NOMO-1 treated with DMSO at 0.1 percent for 48 hours (cell line): Measurements from ENCODE around the gene DRC1.

ENCODE experiments used
- DNase-seq: peaks from one replicate; lab custom pipeline; 2025; ENCODE audit not compliant: unreplicated experiment; lab: John Stamatoyannopoulos, UW

The DRC1 gene

GRCh38 chr2:26475832-26476501 is 74.2 kb downstream of the DRC1 start:
- DNase-seq = no peak

DNA sequence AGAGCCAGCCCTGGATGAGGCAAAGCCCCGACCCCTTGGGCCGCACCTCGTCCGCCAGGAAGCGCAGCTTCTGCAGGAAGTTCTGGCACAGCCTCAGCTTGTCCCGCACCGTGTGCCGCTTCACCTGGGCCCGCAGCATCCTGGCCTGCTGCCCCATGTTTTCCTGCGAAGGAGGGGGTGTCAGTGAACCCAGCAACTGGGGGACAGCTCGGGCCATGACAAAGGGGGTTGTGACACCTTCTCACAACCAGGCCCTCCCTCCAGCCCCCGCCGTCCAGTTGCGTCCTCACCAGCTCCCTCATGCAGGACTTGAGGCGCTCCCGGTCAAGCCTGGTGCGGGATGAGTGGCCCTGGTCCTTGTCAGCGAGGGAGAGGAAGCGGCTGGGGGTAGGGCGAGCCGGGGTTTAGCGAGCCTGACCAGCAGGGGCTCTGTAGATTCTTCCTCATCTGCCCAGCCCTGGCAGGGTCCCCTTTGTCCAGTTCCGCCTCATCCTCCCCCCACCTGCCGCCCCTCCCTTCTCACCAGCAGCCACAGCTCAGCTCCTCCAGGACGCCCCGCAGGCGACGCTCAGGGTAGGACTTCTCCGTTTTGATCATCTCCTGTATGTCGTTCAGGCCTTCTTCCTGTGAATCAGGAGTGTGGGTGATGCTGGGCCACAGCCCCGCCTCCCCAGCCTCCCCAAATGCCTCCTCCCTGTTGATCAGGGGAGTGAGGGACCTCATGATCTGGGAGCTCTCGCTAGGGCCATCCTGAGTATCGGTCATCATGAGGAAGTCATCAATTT is 75.6 kb downstream of the DRC1 start:
- DNase-seq = peak; percentile 12

GRCh38 chr2:26477911-26478253 is 76.2 kb downstream of the DRC1 start, which contains the start of gene OTOF:
Gene OTOF (minus strand): TSS chr2:26478124.
- DNase-seq = no peak

DNA sequence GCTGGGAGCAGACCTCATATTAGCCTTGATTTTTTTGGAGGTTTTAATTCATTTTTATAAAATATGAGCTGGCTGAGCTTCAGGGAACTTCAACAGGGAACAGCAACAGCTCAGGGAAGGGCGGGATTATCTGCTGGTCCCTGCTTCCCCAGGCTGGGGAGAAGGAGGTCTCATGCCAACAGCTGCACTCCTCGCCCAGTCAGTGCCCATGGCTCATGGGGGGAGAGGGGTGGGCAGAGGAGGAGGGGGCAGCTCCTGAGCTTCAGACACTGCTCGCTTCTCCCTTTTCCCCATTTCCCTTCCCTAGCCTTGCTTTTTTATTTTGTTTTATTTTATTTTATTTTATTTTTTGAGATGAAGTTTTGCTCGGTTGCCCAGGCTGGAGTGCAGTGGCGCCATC is 76.6 kb downstream of the DRC1 start:
- no peak for DNase-seq

- DNase-seq = no peak
Observed at GRCh38 chr2:26479131-26479788, 77.5 kb downstream of the DRC1 start.

GRCh38 chr2:26479789-26480565 is 78.3 kb downstream of the DRC1 start:
- DNase-seq = no peak

DNA sequence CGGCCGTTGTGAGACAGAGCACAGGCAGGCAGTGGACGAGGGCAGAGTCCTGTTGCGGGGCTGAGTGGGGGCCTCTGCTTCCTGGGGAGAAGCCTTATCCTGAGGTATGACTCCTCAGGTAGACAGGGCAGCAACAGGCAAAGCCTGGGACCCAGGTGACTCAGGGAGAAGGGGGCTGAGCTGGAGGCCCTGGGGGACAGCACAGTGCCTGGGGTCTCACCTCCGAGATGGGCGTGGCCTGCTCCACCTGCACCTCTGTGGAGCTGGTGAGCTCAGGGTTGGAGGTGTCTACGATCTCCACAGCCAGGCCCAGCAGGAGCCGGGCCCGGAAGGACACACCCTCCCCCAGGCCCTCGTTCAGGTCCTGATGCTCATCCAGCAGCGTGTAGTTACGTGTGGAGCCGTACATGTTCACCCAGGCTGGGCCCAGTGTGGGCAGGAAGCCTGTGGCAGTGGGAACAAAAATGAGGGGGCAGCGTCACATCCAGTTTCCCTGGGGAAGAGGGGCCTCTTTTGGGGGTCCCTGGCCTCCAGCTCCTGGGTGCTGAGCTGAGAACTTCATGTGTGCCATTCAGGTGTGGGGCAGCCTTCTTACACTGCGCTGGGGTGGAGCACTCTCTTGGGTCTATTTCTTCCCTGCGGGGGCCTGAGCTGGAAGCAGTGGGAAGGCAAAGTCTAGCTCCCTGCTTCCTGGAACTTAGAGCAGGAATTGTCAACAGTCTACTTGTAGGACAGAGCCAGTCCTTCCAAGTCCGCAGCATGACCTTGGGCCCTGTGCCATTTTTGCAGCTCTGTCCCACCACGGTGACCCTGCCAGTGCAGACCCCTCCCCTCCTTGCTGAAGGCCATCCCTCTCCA is 79.1 kb downstream of the DRC1 start:
- DNase-seq = no peak

DNA sequence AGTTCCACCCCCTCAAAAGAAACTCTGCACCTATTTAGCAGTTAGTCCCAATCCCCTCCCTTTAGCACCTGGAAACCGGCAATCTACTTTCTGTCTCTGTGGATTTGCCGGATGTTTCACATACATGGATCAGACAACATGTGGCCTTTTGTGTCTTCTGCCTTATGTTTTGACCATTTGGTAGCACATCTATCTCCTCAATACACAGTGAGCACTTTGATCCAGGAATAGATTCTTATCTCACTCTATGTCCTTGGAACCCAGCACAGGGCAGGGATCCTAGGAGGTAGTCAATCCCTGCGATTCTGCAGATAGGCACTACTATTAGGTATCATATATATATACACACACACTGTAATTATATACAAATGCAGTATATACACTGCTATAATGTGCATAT is 80.0 kb downstream of the DRC1 start:
- no peak for DNase-seq

GRCh38 chr2:26482211-26483026 is 80.7 kb downstream of the DRC1 start:
- no peak for DNase-seq

GRCh38 chr2:26483027-26483326 is 81.3 kb downstream of the DRC1 start:
- no peak for DNase-seq

DNA sequence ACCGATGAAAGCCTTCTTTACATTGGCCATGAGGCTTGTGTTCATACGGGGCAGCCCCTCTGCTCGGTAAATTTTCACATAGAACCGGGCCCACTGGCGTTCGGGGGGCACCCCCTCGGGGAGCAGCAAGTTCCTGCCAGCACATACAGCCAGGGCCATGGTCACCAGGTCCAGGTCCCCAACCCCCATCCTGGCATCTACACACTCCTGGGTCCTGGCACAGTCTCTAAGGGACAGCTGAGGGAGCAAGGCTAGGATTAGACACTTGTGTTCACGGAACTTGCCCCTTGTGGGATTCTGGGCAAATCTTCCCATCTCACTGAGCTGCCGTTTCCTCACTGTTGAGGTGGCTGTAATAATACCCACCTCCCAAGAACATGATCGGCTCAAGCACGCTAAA is 81.8 kb downstream of the DRC1 start:
- DNase-seq = no peak

DNA sequence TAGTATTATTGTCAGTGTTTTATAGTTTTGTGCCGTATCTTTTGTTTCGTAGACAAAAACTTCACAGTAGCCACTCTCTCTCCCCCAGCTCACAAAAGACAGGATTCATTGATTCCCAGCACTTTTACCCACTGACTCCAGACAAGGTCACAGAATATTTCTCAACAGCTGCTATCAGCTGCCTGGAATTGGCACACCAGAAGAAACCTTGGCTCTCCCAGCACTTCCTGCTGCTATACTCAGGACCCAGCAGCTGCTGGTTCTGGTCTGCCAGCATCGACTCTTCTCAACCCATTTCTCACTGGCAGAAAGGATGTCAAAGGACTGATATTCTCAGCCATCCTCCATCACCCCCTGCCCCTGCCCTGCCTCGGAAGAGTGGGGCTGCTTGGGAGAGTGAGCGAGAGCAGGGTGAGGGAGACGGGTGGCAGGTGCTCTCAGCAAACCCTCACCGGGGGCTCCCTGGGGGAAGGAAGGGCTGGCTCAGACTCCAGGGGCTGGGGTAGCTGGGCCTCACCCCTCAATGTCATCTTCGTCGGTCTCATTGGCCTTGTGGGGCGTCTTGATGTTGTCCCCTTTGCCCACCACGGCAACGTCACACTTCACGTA is 82.3 kb downstream of the DRC1 start:
- DNase-seq = no peak

DNA sequence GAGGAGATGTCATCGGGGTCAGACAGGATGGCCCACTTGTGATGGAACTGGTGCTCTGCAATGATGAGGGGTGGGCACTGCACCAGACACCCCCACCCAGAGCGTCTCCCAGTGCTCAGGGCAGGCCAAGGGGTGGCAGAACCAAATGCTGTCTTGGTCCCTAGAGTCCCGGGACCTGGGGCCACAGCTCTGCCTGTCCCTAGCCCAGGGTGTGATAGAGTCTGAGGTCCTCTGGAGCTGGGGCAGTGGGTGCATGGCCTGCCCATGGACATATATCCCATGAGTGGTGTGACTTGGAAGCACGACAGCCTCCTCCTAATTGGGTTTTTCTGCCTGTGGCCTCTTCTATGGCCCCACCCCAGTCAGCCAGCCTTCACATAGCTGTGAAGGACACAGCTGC is 82.9 kb downstream of the DRC1 start:
- DNase-seq = no peak

DNA sequence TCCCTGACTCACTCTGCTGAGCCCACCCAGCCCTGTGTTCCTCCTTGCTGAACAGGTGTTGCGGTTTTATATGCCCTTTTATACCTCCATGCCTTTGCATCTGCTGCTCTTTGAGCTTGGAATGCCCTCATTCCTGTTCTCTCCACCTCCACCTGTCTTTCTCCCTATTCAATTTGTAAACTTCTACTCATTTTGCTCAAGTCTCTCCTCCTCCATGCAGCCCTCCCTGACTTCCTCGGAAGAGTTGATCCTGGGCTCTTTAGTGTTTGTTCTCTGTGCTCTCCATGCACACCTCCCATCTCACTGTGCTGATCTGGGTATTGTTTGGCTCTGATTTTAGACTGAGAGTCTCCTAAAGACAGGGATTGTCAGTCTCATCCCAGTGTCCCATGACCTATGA is 83.4 kb downstream of the DRC1 start:
- DNase-seq = no peak

GRCh38 chr2:26485725-26486418 is 84.2 kb downstream of the DRC1 start:
- DNase-seq = no peak

DNA sequence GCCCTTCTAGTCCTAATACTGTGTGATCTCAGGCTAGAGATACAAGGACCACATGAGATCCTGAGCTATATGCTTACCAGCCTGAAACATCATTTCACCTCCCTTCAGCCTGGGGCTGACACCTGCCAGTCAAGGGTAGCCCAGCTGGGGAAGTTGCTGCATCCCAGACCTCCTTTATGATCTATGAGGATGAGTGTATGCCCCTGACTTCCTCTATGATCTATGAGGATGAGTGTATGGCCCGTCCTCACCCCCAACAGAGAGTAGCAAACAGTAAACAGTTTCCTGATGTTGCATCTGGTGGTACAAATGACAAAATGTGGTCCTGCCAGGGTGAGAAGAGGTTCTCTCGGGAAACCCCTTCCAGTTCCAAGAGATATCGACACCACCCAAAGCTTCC is 85.1 kb downstream of the DRC1 start:
- DNase-seq = no peak

GRCh38 chr2:26487192-26487591 is 85.5 kb downstream of the DRC1 start:
- no peak for DNase-seq

DNA sequence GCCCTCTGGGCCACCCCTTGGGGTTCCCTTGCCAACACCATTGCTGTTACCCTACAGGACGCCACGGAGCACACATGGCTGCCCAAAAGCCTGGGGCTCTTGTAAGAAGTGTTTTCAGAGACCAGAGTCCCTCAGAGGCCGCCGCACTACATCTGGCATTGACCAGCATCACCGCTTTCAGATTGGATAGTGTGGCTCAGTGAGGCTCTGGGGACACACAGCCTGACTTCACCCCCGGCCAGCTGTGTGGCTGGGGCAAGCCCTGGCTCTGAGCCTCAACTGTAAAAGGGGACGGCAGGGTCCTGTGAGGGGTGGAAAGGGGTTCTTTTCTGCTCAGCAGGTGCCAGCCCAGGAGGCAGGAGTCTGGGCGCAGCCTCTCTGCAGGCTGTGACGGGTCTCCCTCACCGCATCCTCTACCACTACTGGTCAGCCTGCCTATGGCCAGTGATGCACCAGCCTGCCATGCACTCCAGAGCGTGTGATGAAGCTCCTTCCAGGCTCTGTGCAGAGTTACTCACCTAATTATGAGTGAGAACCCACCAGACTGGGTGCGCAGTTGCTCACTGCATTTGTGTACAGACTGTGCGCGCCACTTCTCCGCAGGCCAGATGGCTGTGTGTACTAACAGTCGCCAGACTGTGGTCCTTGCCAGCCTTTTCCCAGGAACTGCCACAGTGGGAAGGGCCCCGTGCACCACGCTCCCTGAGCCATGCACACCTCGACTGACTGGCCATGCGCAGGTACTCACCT is 86.9 kb downstream of the DRC1 start:
- DNase-seq = no peak
